K562 (cell line): ENCODE measurements around the gene AP3S1.

Experiments used
- BRCA1 ChIP-seq, 2 experiments: fragments of 450-650 bp in 1 of 2; sonication (generic) in 1 of 2; formaldehyde crosslinking in 1 of 2; IDR thresholded peaks; 2 replicates each; pipeline versions ENCODE4 v1.5.0 to v1.6.1; 2017 to 2020; ENCODE audit warnings: mild to moderate bottlenecking in 1 of 2, missing genetic modification reagents in 1 of 2
- CREB3L1 ChIP-seq: fragments of 450-650 bp; IDR thresholded peaks from 2 replicates; pipeline ENCODE4 v1.6.1; 2014; ENCODE audit warnings: low read depth, mild to moderate bottlenecking, moderate library complexity, borderline replicate concordance
- CTCF ChIP-seq, 3 experiments: IDR thresholded peaks in 2 of 3; conservative IDR thresholded peaks in 1 of 3; 2 replicates each; pipeline ENCODE4 v1.5.1; 2011 to 2012; ENCODE audit warnings: low read length in 3 of 3, mild to moderate bottlenecking in 3 of 3, control low read depth in 2 of 3, improper control_type of control experiment in 1 of 3, inconsistent platforms in 1 of 3, low read depth in 1 of 3, mixed read lengths in 1 of 3, moderate library complexity in 1 of 3; ENCODE audit not compliant: insufficient read depth in 2 of 3
- JUND ChIP-seq, 2 experiments: IDR thresholded peaks; 2 replicates in 1 of 2; 3 replicates in 1 of 2; pipeline ENCODE4 v1.6.1; 2011; ENCODE audit warnings: borderline replicate concordance in 2 of 2, low read depth in 2 of 2, low read length in 2 of 2, improper control_type of control experiment in 1 of 2, missing biosample characterization in 1 of 2, missing genetic modification characterization in 1 of 2, missing genetic modification reagents in 1 of 2
- RCOR1 ChIP-seq, 2 experiments: IDR thresholded peaks; 2 replicates each; pipeline ENCODE4 v1.6.1; 2012; ENCODE audit warnings: low read depth in 2 of 2, low read length in 2 of 2, borderline replicate concordance in 1 of 2, improper control_type of control experiment in 1 of 2

- TF ChIP-seq JUND (IDR thresholded peaks at IDR 0.05; ENCODE audit: borderline replicate concordance, low read depth, low read length) (no peak), JUND (tag; IDR thresholded peaks at IDR 0.05; ENCODE audit: borderline replicate concordance, low read depth, low read length) (no peak), BRCA1 (IDR thresholded peaks at IDR 0.05) (no peak), BRCA1 (CRISPR knock-in tag; IDR thresholded peaks at IDR 0.05) (no peak), RCOR1 (IDR thresholded peaks at IDR 0.05; ENCODE audit: borderline replicate concordance in 1 of 2, low read depth in 2 of 2, low read length in 2 of 2) (no peak), CREB3L1 (no peak), CTCF (IDR thresholded peaks at IDR 0.05 in 2 of 3, conservative IDR thresholded peaks at IDR 0.05 in 1 of 3; ENCODE audit: insufficient read depth in 2 of 3, low read depth in 1 of 3, low read length in 3 of 3) (no peak)
Measured at GRCh38 chr5:115884704-115885103, 43.0 kb downstream of the AP3S1 start.
